GM20431 (cell line): ENCODE results near the gene EIF4G3.
"Not testable (repeated sequence)": the region's sequence is repeated elsewhere in the genome, so short reads cannot be mapped to it uniquely, and the experiment has no call there.

ENCODE experiments used
- in situ Hi-C: fragments of 300-500 bp; cut with MseI, MboI; formaldehyde crosslinking; loops from one replicate; pipeline ENCODE4 v1.15.0; 2020; ENCODE audit warnings: low sequenced_read_pairs; ENCODE audit not compliant: unreplicated experiment

Gene EIF4G3

DNA sequence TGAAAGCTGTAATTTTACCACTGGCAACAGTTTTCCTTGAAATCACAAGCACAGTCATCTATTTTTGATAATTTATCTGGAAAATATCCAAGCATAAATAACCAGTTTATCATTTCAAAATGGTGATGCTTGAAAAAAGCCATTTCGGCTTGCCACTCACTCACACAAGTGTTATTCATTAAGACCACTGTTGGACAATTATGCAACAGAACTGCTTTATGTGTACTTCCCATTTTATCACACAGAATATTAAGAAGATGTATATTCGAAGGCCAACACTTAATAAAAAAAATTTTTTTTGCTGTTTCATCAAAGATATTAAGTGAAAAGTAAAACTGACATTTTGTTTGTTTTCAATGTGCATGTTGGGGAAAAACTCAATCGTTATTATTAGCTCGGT lies 62.3 kb downstream of the EIF4G3 start:
- in situ Hi-C loops = no loop called here

DNA sequence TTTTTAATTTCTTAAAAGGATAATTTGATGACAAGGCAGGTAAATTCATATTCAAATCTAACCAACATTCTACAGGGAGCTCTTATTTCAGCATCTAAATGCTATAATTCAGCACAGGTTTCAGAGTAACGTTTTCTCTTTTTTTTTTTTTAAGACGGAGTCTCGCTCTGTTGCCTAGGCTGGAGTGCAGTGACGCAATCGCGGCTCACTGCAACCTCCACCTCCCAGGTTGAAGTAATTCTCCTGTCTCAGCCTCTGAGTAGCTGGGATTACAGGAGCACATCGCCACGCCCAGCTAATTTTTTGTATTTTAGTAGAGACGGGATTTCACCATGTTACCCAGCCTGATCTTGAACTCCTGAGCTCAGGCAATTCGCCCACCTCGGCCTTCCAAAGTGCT lies 66.5 kb downstream of the EIF4G3 start:
- in situ Hi-C loops = no loop called here

DNA sequence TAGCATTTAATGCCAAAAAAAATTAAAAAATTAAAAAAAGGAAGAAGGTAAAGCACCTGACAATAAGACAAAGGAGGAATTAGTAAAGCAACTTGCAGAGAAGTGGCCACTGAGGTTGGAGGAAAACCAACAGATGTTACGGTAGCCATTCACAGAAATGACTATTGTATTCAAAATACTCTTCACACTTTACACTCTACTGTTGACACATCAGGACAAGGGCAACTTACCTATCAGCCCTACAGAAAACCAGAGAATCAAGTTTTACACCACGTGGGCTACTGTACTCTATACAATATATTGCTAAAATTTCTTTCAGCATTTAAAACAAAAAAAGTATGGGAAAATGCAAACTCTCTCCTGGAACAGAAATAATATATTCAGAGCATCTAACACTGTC lies 70.0 kb downstream of the EIF4G3 start:
- in situ Hi-C loops = no loop called here

DNA sequence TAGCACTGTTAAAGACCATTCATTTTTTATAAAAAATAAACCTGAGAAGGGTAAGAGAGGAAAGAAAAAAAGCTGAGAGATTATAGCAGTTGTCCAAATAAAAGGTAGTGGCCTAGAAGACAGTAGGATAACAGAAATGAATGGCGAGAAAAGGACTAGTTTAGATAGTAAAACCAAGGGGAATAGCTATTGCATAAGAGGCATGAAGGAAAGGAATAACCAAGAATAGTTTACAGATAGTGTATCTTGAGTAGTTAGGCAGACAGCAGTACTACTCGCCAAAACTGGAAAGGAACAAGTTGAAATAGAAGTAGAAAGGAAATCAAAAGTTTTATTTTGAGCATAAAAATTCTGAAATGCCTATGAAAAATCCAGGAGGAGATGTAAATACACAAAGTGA lies 70.5 kb downstream of the EIF4G3 start:
- in situ Hi-C loops = no loop called here

DNA sequence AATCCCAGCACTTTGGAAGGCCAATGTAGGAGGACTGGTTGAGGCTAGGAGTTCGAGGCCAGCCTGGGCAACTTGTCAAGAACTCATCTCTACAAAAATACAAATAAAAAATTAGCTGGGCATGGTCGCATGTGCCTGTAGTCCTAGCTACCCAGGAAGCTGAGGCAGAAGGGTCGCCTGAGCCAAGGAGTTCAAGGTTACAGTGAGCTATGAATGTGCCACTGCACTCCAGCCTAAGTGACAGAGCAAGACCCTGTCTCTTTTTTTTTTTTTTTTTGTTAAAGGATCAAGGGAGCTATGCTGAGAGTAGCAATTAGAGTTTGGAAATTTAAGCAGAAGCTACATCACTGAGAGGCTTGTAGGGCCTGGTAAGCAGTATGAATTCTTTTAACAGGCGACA lies 70.9 kb downstream of the EIF4G3 start:
- in situ Hi-C loops = no loop called here

DNA sequence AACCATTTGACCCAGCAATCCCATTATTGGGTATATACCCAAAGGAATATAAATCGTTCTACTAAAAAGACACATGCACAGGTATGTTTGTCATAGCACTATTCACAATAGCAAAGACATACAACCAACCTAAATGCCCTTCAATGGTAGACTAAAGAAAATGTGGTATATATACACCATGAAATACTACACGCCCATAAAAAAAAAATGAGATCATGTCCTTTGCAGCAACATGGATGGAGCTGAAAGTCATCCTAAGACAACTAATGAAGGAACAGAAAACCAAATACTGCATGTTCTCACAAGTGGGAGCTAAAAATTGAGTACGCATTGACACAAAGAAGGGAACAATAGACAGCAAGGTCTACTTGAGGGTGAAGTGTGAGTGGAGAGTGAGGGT lies 72.0 kb downstream of the EIF4G3 start:
- in situ Hi-C loops = no loop called here

DNA sequence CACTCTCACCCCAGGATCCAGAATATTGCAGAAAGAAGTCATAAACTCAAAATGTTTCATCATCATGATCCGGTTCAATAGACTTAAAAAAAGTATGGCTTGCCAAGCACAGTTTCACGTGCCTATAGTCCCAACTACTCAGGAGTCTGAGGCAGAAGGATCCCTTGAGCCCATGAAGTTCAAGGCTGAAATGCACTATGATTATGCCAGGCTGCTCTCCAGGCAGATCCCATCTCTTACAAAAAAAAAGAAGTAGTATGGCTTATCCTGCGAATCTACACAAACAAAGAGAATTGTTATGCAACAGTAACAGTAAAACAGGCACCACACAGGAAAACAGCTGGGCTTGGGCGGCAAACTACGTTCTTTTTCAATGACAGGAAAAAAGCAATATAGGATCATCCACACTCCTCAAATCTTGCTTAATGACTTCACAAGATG lies 76.2 kb downstream of the EIF4G3 start:
- in situ Hi-C loops = no loop called here

DNA sequence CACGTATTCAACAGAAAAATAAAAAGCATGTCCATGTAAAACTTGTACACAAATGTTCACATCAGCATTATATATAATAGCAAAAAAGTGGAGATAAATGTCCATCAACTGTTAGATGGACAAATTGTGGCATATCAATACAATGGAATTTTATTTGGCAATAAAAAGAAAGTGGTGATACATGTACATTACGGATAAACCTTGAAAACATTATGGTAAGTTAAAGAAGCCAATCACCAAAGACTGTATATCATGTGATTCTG lies 76.9 kb downstream of the EIF4G3 start:
- in situ Hi-C loops = no loop called here

DNA sequence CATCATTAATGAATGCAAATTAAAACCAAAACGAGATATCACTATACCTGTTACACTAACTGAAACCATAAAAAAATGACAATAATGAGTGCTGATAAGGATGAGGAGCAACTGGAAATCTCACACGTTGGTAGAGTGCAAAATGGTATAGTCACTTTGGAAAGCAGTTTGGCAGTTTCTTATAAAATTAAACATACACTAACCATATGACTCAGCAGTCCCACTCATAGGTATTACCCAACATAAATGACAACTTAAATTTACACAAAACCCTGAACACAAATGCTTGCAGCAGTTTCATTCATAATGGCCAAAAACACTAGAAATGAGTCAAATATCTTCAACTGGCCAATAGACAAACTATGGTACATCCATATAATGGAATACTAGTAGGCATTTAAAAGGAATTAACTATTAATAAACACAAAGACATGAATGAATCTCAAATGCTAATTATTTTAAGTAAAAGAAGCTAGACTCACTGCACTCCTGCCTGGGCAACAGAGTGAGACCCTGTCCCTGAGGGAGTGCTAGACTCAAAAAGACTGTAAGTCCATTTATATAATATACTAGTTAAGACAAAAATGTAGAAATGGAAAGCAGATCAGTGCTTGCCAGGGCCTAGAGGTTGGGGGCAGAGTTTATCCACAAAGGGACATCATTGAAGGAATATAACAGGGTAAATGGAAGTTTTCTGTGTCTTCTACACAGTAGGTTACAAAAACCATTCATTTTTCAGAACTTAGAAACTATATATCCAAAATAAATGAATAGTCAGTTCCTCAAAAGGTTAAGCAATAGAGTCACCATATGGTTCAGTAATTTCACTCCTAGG lies 77.4 kb downstream of the EIF4G3 start:
- in situ Hi-C loops = no loop called here

DNA sequence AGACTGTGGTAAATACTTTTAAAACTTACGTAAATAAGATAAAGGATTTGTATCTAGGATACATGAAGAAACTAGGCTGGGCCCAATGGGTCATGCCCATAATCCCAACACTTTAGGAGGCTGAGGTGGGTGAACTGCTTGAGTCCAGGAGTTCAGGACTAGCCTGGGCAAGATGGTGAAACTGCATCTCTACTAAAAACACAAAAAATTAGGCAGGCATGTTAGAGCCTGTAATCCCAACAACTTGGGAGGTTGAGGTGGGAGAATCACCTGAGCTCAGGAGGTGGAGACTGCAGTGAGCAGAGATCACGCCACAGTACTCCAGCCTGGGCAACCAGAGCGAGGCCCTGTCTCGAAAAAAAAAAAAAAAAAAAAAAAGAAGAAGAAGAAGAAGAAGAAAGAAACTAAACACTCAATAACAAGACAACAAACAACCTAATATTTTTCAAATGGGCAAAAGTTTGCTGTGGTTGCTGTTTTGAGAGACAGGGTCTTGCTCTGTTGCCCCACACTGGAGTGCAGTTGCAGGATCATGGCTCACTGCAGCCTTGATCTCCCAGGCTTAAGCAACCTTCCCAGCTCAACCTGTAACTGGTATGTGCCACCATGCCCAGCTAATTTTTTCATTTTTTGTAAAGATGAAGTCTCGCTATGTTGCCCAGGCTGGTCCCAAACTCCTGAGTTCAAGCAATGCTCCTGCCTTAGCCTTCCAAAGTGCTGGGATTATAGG lies 78.3 kb downstream of the EIF4G3 start:
- in situ Hi-C loops = no loop called here

DNA sequence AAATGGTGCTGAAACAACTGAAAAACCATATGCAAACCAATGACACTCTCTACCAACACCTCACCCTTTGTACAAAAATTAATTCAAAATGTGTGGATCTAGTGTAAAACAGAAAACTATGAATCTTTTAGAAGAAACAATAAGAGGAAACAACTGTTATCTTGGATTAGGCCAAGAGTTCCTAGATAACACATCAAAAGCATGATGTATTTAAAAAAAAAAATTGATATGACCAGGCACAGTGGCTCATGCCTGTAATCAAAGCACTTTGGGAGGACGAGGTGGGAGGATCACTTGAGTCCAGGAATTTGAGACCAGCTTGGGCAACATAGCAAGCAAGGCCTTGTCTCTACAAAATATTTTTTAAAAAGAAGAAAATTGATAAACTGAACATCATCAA lies 79.0 kb downstream of the EIF4G3 start:
- in situ Hi-C loops = no loop called here

DNA sequence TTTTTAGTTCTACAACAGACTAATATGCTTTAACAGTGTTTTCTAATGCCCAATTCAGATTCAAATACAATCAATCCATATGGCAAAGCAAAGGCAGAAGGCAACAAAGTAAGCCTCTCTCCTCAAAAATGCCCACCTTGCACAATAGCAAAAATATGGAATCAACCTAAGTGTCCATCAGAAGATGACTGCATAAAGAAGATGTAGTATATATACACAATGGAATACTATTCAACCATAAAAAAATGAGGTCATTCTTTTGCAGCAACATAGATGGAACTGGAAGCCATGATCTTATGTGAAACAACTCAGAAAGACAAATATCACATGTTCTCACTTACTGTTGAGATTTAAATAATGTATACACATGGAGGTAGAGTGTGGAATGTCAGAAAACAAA lies 80.7 kb downstream of the EIF4G3 start:
- in situ Hi-C loops = no loop called here

DNA sequence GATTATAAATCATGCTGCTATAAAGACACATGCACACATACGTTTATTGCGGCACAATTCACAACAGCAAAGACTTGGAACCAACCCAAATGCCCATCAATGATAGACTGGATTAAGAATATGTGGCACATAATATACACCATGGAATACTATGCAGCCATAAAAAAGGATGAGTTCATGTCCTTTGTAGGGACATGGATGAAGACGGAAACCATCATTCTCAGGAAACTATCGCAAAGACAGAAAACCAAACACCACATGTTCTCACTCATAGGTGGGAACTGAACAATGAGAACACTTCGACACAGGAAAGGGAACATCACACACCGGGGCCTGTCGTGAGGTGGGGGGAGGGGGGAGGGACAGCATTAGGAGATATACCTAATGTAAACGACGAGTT lies 82.4 kb downstream of the EIF4G3 start:
- in situ Hi-C loops = not testable (repeated sequence)

DNA sequence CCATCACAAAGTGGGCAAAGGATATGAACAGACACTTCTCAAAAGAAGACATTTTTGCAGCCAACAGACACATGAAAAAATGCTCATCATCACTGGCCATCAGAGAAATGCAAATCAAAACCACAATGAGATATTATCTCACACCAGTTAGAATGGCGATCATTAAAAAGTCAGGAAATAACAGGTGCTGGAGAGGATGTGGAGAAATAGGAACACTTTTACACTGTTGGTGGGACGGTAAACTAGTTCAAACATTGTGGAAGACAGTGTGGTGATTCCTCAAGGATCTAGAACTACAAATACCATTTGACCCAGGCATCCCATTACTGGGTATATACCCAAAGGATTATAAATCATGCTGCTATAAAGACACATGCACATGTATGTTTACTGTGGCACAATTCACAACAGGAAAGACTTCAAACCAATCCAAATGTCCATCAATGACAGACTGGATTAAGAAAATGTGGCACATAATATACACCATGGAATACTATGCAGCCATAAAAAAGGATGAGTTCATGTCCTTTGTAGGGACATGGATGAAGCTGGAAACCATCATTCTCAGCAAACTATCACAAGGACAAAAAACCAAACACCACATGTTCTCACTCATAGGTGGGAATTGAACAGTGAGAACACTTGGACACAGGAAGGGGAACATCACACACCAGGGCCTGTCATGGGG lies 83.3 kb downstream of the EIF4G3 start:
- in situ Hi-C loops = not testable (repeated sequence)

DNA sequence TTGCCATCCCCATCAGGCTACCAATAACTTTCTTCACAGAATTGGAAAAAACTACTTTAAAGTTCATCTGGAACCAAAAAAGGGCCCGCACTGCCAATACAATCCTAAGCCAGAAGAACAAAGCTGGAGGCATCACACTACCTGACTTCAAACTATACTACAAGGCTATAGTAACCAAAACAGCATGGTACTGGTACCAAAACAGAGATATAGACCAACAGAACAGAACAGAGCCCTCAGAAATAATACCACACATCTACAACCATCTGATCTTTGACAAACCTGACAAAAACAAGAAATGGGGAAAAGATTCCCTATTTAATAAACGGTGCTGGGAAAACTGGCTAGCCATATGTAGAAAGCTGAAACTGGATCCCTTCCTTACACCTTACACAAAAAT lies 84.2 kb downstream of the EIF4G3 start:
- in situ Hi-C loops = not testable (repeated sequence)

DNA sequence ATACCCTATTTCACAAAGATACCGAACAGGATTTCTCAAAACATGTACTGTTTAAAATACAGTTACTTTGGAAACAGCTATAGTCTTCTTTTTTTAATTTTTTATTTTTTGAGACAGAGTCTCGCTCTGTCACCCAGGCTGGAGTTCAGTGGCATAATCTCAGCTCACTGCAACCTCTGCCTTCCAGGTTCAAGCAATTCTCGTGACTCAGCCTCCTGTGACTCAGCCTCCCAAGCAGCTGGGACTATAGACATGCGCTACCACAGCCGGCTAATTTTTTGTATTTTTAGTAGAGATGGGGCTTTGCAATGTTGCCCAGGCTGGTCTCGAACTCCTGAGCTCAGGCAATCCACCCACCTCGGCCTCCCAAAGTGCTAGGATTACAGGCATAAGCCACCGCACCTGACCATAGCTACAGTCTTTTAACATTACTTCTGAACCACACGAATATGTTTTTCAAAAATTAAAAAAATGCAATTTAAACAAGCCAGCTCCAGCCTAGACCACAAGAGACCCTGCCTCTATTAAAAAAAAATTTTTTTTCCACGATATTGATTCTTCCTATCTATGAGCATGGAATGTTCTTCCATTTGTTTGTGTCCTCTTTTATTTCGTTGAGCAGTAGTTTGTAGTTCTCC lies 85.5 kb downstream of the EIF4G3 start:
- in situ Hi-C loops = not testable (repeated sequence)

DNA sequence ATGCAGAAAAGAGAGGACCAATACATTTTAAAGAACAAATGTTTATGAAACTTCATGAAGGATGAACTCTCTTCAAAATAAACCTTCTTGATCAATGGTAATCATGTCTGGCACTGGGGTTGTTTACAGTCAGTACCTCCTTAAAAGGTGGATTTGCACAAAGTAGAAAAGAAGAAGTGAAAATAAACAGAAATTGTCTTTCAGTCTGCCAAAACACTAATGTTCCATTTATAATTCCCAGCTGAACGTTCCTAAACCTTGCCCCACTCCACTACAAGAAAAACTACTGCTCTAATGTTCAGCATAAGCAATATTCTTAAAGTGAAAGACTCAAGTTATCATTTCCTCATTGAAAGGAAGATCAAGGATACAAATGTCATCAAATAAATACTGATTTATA lies 86.2 kb downstream of the EIF4G3 start:
- in situ Hi-C loops = no loop called here

DNA sequence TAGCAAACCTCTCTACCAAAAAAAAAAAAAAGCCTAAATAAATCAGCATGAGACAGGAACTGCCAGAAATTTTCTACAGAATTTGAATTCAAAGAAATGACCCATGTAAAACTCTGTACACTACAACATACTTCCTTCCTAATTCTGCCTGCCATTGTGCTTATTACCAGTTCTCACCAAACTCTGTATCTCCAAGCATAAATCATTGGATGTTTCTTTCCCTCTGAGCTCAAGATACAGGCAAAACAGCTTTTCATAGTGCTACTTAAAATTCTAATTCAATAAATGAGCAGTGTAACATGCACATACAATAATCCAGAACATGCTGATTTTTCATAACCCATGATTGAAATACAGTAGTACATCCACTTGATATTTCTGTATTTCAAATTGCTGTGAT lies 87.0 kb downstream of the EIF4G3 start:
- in situ Hi-C loops = no loop called here

DNA sequence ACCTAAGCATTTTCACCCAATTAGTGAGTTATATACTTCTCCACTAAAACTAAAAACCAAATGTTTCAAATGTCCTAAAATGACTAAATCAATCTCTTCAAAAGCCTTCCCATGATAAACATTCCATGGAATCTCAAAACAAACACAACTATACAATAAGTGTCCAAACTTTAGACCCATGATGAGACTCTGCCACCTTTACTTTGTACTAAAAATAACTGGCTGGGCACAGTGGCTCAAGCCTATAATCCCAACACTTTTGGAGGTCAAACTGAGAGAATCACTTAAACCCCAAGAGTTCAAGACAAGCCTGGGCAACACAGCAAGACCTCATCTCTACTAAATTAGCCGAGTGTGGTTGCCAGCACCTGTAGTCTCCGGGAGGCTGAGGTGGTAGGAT lies 87.4 kb downstream of the EIF4G3 start:
- in situ Hi-C loops = no loop called here

DNA sequence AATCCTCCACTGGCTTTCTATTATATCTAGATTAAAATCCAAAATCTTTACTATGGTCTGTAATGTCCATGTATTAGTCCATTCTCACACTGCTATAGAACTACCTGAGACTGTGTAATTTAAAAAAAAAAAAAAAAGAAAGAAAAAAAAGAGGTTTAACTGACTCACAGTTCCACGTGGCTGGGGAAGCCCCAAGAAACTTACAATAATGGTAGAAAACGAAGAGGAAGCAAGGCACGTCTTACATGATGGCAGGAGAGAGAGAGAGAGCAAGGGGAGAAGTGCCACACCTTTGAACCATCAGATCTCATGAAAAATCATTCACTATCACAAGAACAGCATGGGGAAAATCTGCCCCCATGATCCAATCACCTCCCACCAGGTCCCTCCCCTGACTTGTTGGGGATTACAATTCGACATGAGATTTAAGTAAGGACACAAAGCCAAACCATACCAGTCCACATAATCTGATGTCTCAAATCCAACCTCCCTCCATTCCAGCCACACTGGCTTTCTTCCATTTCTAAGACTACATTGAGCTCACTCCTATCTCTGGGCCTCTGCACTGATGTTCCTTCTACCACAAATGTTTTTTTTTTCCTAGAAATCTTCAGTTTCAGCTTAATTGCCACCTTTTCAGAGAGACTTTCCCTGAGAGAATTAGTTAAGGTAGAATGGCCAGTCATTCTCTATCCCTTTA lies 92.4 kb downstream of the EIF4G3 start:
- in situ Hi-C loops = no loop called here
